Lower lobe of right lung (tissue), 2 donors: ENCODE measurements around the gene ARSG. TPM values are rescaled to one million over a fixed set of nuclear protein-coding genes. Genes with fewer than 3 reads are reported as not detected.
A peak's percentile ranks its signal among the peaks of the same experiment; 100 is the strongest.

Experiments used
- ATAC-seq, 2 donors: fragments of 200-7000 bp; cut with Tn5 transposase; one replicate each; pipeline ENCODE4 v1.9.1; 2020 to 2022; ENCODE audit warnings: mild to moderate bottlenecking in 2 of 2, moderate library complexity in 2 of 2
- DNase-seq: peaks from one replicate; pipeline ENCODE4 v3.0.0-alpha.2; 2020
- H3K27ac ChIP-seq: fragments of 200-600 bp; one replicate; pipeline ENCODE4 v1.8.0; 2022
- H3K27me3 ChIP-seq: fragments of 200-600 bp; one replicate; pipeline ENCODE4 v1.8.0; 2022; ENCODE audit warnings: low read depth
- H3K36me3 ChIP-seq: fragments of 200-600 bp; one replicate; pipeline ENCODE4 v1.8.0; 2022; ENCODE audit warnings: mild to moderate bottlenecking
- H3K4me1 ChIP-seq: fragments of 200-600 bp; one replicate; pipeline ENCODE4 v1.8.0; 2022
- H3K4me3 ChIP-seq: fragments of 200-600 bp; one replicate; pipeline ENCODE4 v1.8.0; 2022; ENCODE audit warnings: mild to moderate bottlenecking
- H3K9me3 ChIP-seq: fragments of 200-600 bp; one replicate; pipeline ENCODE4 v1.8.0; 2022
- CTCF ChIP-seq: fragments of 200-600 bp; IDR thresholded peaks from one replicate; pipeline ENCODE4 v1.8.0; 2022; ENCODE audit warnings: antibody characterized with exemption, mild to moderate bottlenecking
- intact Hi-C: fragments of 100-400 bp; cut with DNase I; formaldehyde crosslinking; loops from one replicate; pipeline ENCODE4 v1.11.0; 2022
- total RNA-seq: library from RNA; stranded (reverse); fragmentation: NEBNext Ultra II Directional; extraction: Animal tissue kit (Norgen Biotek cat#: 25700); gene quantifications from one replicate; pipeline ENCODE4 v1.2.1, GENCODE V29; 2021
- donor health status: DM: no; HTN: yes; CAD: no; lungs with severe emphysema.

The ARSG gene
- total RNA-seq, 1 donor from 2014 or later = 4.2 TPM

GRCh38 chr17:68314916-68315535, 23.7 kb downstream of the ARSG start:
- H3K4me3 ChIP-seq = no peak overlapping the region
- intact Hi-C loops = no loop called here
- no peak overlapping the region for H3K27ac ChIP-seq
- no peaks in the 10 kb centered on the region for H3K36me3 ChIP-seq
- no peaks in the 10 kb centered on the region for H3K9me3 ChIP-seq
- TF ChIP-seq CTCF = no peak
- ATAC-seq (peak; percentile 41 to 43), DNase-seq (no peak)
- no peaks in the 10 kb centered on the region for H3K27me3 ChIP-seq
- peaks cover 29% of the 10 kb centered on the region for H3K4me1 ChIP-seq

- ATAC-seq (no peak), DNase-seq (no peak)
- Histone ChIP-seq H3K4me3 (no peak overlapping the region), H3K9me3 (no peaks in the 10 kb centered on the region), H3K27ac (no peak overlapping the region), H3K36me3 (no peaks in the 10 kb centered on the region), H3K4me1 (peaks cover 29% of the 10 kb centered on the region), H3K27me3 (no peaks in the 10 kb centered on the region)
- intact Hi-C loops = no loop called here
- TF ChIP-seq CTCF = no peak
Measured at GRCh38 chr17:68315930-68316329, 24.6 kb downstream of the ARSG start.

- H3K36me3 ChIP-seq = no peaks in the 10 kb centered on the region
- peaks cover 27% of the 10 kb centered on the region for H3K4me1 ChIP-seq
- H3K4me3 ChIP-seq = no peak overlapping the region
- no peaks in the 10 kb centered on the region for H3K27me3 ChIP-seq
- ATAC-seq (no peak), DNase-seq (no peak)
- no peak for TF ChIP-seq CTCF
- no peaks in the 10 kb centered on the region for H3K9me3 ChIP-seq
- intact Hi-C loops = no loop called here
- H3K27ac ChIP-seq = no peak overlapping the region
Measured at GRCh38 chr17:68317458-68317857, 26.2 kb downstream of the ARSG start.

- peaks cover 18% of the 10 kb centered on the region for H3K4me1 ChIP-seq
- H3K4me3 ChIP-seq = no peak overlapping the region
- no peaks in the 10 kb centered on the region for H3K9me3 ChIP-seq
- TF ChIP-seq CTCF = no peak
- no peaks in the 10 kb centered on the region for H3K36me3 ChIP-seq
- ATAC-seq = peak in 1 of 2 donors; percentile 34
- no peaks in the 10 kb centered on the region for H3K27me3 ChIP-seq
- no peak overlapping the region for H3K27ac ChIP-seq
- DNase-seq = no peak
- intact Hi-C loops = no loop called here
Measured at GRCh38 chr17:68318103-68318991, 27.1 kb downstream of the ARSG start.

GRCh38 chr17:68319410-68320162, 28.3 kb downstream of the ARSG start:
- no peak for DNase-seq
- Histone ChIP-seq H3K4me1 (peaks cover 9% of the 10 kb centered on the region), H3K27ac (no peak overlapping the region), H3K9me3 (no peaks in the 10 kb centered on the region), H3K4me3 (no peak overlapping the region), H3K27me3 (no peaks in the 10 kb centered on the region), H3K36me3 (no peaks in the 10 kb centered on the region)
- intact Hi-C loops = no loop called here
- peak; percentile 35 to 39 for ATAC-seq
- TF ChIP-seq CTCF = no peak
